Measurements from ENCODE around the gene KIN. TPM values are rescaled to one million over a fixed set of nuclear protein-coding genes. Genes with fewer than 3 reads are reported as not detected.

KIN gene
- total and polyA plus RNA-seq, 2 experiments from 2014 or later, result 8.5 to 31.7 TPM

- peaks cover 1% of the 10 kb centered on the region for H4K20me1 ChIP-seq (replicated peaks; ENCODE audit: insufficient read depth)
These were observed 23.2 kb upstream of the KIN start for GRCh38 chr10:7811000-7811399.

More at GRCh38 chr10:7811000-7811399, 23.2 kb upstream of the KIN start:
- no peaks in the 10 kb centered on the region for H3F3A ChIP-seq (replicated peaks; ENCODE audit: low read depth)
- Mint-ChIP-seq H3K27ac (no peak overlapping the region), H3K36me3 (ENCODE audit: low read depth) (peaks cover 13% of the 10 kb centered on the region; the same call in 2 of the 3 replicates), H3K4me1 (peaks cover 17% of the 10 kb centered on the region), H3K4me3 (no peak overlapping the region), H3K27me3 (ENCODE audit: insufficient read depth, low read depth, poor library complexity) (peaks cover 8% of the 10 kb centered on the region), H3K9me3 (no peaks in the 10 kb centered on the region)
- no peak overlapping the region for H3K27ac ChIP-seq (ENCODE audit: low read depth)
- peaks cover 5% of the 10 kb centered on the region; the same call in 1 of the 2 replicates for H3K4me1 ChIP-seq (ENCODE audit: insufficient read depth)
- H3K36me3 ChIP-seq (ENCODE audit: insufficient read depth), result peaks cover 12% of the 10 kb centered on the region; the same call in 1 of the 2 replicates
- H3K79me2 ChIP-seq (replicated peaks; ENCODE audit: insufficient read depth), result no peaks in the 10 kb centered on the region
- DNase-seq (ENCODE audit: low spot score) (no peak), ATAC-seq (no peak)
- no peaks in the 10 kb centered on the region for H3K9me2 ChIP-seq (ENCODE audit: insufficient read depth)
- no peak for TF ChIP-seq ZNF462 (CRISPR knock-in tag; IDR thresholded peaks at IDR 0.05)
- TF ChIP-seq JUNB (IDR thresholded peaks at IDR 0.05; ENCODE audit: unreplicated experiment), result no peak
- H3K27me3 ChIP-seq (ENCODE audit: insufficient read depth), result no peaks in the 10 kb centered on the region
- H3K4me2 ChIP-seq, result no peak overlapping the region
- no peak overlapping the region for H2AFZ ChIP-seq
- H3K4me3 ChIP-seq, result no peak overlapping the region

Measured in GM23338 (cell line).